ENCODE results near the gene COMMD6.

COMMD6 gene

GRCh38 chr13:75482820-75483079 is 54.9 kb downstream of the COMMD6 start:
- DNase-seq (ENCODE audit: low read depth) = no peak
- TF ChIP-seq POLR2A (IDR thresholded peaks at IDR 0.05; ENCODE audit: extremely low read depth, insufficient read length) (no peak), CTCF (IDR thresholded peaks at IDR 0.05; ENCODE audit: low read depth, low read length) (no peak), MAX (IDR thresholded peaks at IDR 0.05; ENCODE audit: low read depth, low read length) (no peak), MYC (IDR thresholded peaks at IDR 0.05; ENCODE audit: low read depth, low read length) (no peak)
- H3K4me3 ChIP-seq (ENCODE audit: low read depth, low read length) = peak overlapping the region; percentile 55

GRCh38 chr13:75482070-75482819 is 55.4 kb downstream of the COMMD6 start, which contains the start of gene TBC1D4:
Gene TBC1D4, minus strand, starts transcription at chr13:75482169. Its CDS starts 402 bp downstream, at chr13:75481767.
- H3K4me3 ChIP-seq (ENCODE audit: low read depth, low read length) = peak within 1 kb of the TSS; percentile 55
- TF ChIP-seq MYC (IDR thresholded peaks at IDR 0.05; ENCODE audit: low read depth, low read length) = peak; percentile 66
- peak; percentile 32 for TF ChIP-seq POLR2A (IDR thresholded peaks at IDR 0.05; ENCODE audit: extremely low read depth, insufficient read length)
- TF ChIP-seq CTCF (IDR thresholded peaks at IDR 0.05; ENCODE audit: low read depth, low read length) = peak; percentile 79
- peak; percentile 71; the same call in 1 of the 2 replicates for TF ChIP-seq MAX (IDR thresholded peaks at IDR 0.05; ENCODE audit: low read depth, low read length)
- DNase-seq (ENCODE audit: low read depth) = peak; percentile 97

- DNase-seq (ENCODE audit: low read depth) = peak; percentile 51
- peak; percentile 42; the same call in 1 of the 2 replicates for TF ChIP-seq MYC (IDR thresholded peaks at IDR 0.05; ENCODE audit: low read depth, low read length)
- peak; percentile 8; the same call in 1 of the 2 replicates for TF ChIP-seq MAX (IDR thresholded peaks at IDR 0.05; ENCODE audit: low read depth, low read length)
- TF ChIP-seq POLR2A (IDR thresholded peaks at IDR 0.05; ENCODE audit: extremely low read depth, insufficient read length) = no peak
- H3K4me3 ChIP-seq (ENCODE audit: low read depth, low read length) = peak overlapping the region; percentile 55
Observed at GRCh38 chr13:75481176-75482069, 56.2 kb downstream of the COMMD6 start.

- TF ChIP-seq MAX (IDR thresholded peaks at IDR 0.05; ENCODE audit: low read depth, low read length) = 0 out of 2 replicates have a peak, but pooled peaks have one; percentile 52
- no peak for TF ChIP-seq POLR2A (IDR thresholded peaks at IDR 0.05; ENCODE audit: extremely low read depth, insufficient read length)
- no peak for TF ChIP-seq CTCF (IDR thresholded peaks at IDR 0.05; ENCODE audit: low read depth, low read length)
- TF ChIP-seq MYC (IDR thresholded peaks at IDR 0.05; ENCODE audit: low read depth, low read length) = peak; percentile 82
- peak; percentile 54 for DNase-seq (ENCODE audit: low read depth)
- H3K4me3 ChIP-seq (ENCODE audit: low read depth, low read length) = peak overlapping the region; percentile 55
Observed at GRCh38 chr13:75480671-75481175, 56.9 kb downstream of the COMMD6 start.

GRCh38 chr13:75479102-75479740 is 58.4 kb downstream of the COMMD6 start:
- no peak for TF ChIP-seq CTCF (IDR thresholded peaks at IDR 0.05; ENCODE audit: low read depth, low read length)
- no peak for TF ChIP-seq MAX (IDR thresholded peaks at IDR 0.05; ENCODE audit: low read depth, low read length)
- TF ChIP-seq POLR2A (IDR thresholded peaks at IDR 0.05; ENCODE audit: extremely low read depth, insufficient read length) = no peak
- TF ChIP-seq MYC (IDR thresholded peaks at IDR 0.05; ENCODE audit: low read depth, low read length) = no peak
- no peak for DNase-seq (ENCODE audit: low read depth)
- no peak overlapping the region for H3K4me3 ChIP-seq (ENCODE audit: low read depth, low read length)
